Activated T-cell treated with anti-CD3 and anti-CD28 coated beads, Interleukin-2, amount 50 U/mL, for 48 hours (primary cell): ENCODE data around the gene MACROD2.
"Not testable (repeated sequence)": the region's sequence is repeated elsewhere in the genome, so short reads cannot be mapped to it uniquely, and the experiment has no call there.

Experiments
- DNase-seq, 2 experiments: peaks; one replicate each; pipeline ENCODE4 v3.0.0-alpha.2; 2020

Gene MACROD2

DNA sequence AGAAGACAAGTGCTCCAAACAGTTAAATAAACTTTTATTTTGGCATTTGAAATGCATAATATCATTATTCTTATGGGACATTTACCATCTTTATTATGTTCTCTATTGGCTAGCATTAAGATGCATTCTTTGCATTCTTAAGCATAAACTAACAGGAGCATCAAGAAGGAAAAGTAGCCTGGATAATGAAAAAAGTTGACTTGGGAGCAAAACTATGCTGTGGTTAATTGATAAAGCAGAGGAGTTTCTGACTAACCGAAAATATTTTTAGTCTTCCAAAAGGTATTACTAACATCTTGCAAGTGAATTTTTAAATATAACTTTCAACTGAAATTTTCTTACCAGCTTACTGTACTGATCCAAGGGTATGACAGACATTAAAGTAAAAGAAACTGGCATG, 201.8 kb downstream of the MACROD2 start:
- DNase-seq: no peak

DNA sequence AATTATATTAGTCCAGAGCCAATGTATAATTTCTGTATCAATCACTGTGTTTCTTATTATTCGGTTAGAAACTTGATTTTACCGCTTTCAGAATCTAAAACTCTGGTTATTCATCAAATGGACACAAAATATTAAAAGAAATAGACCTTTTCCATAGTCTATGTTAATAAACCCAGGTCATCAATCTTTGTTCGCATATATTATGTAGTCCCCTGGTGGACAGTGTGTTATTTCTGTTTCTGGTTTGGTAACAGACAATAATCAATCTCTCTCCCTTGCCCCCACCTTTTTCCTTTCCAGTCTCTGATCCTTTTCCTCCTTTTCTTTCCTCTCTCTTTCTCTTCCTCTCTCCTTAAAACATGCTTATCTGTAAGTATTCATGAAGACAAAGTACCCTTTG, 203.1 kb downstream of the MACROD2 start:
- no peak for DNase-seq

DNA sequence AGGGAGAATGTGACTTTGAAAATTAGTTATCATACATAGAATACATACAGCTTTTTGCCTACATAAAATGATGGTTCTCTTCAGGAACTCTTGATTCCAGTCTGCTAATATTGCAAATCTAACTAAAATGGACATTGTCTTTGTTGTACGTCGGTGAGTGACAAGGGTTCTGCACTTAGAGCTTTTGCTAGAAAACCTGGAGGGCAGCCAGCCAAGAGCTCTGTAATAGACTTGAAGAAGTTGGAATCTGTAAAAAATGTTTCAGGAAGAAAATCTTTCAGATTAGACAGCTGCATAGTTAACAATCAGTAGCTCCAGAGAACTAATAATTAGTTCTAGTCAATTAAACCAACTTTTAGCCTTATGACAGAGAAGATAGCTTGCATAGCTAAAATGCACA, 203.8 kb downstream of the MACROD2 start:
- DNase-seq: no peak

DNA sequence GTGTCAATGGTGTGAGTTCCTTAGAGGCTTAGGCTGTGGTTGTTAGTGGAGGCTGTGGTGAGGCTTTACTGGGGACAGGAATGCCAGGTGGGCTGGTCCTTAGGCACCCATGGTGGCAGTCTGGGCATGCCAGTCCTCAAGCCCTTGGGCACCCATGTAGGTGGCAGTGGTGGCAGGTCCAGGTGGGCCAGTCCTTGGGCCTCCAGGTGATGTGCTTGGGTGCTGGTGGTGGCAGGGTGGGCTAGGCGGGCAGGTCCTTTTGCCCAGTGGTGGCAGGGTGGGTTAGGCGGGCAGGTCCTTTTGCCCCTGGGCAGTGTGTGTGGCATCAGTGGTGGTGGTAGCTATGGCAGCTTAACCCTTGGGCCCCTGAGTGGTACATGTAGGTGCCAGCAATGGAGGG, 208.3 kb downstream of the MACROD2 start:
- no peak for DNase-seq

DNA sequence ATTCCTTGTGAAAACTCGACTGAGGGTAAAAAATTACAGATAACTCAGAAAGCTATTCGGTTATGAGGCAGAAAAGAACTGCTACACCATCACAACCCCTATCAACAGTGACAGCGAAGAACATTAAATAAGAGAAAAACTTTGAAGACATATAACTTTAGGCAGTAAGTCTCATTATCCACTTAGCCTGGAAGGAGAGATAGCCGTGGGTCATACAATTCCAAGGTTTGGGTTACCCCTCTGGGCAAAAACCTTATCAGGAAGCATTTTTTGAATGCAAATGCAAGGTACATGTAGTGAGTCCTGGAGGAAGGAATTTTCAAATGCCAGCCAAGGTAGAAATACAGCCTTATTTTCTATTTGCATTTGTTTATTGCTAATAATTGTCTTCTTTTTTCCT, 212.3 kb downstream of the MACROD2 start:
- DNase-seq: no peak

DNA sequence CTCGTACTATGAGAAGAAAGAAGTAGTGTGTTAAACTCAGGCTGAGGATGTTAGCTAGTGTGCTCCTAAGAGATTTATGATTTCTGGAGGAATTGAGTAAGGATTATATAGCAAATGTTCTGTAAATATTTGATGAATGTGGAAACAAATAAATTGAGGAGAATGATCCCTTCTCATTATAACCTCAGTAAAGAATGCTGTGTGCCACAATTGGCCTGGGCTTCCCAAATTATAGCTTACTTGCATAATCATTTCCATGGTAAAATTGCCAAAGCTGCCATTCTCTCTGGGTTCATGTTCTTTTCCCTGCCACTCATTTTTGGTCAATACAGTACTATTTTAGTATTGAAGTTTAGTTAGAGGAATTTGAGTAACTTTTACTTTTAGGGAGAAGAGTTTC, 213.6 kb downstream of the MACROD2 start:
- DNase-seq: no peak

DNA sequence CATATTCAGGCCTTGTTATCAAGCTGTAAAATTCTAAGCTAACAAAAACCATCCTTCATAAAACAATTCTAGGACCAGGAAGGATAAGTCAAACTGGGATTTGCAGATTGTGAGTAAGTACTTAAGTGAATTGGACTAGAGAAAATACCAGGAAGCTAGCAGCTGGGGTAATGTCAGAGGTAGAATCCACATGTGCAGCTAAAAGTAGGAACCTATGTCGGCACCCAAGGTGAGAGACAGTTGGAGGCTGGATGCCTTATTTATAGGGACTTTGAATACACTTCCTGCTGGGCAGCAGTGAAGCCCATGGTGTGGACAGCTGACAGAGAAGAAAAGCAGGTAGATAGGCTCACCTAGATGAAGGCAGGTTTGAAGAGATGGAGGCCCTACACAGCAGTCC, 214.8 kb downstream of the MACROD2 start:
- DNase-seq: no peak

DNA sequence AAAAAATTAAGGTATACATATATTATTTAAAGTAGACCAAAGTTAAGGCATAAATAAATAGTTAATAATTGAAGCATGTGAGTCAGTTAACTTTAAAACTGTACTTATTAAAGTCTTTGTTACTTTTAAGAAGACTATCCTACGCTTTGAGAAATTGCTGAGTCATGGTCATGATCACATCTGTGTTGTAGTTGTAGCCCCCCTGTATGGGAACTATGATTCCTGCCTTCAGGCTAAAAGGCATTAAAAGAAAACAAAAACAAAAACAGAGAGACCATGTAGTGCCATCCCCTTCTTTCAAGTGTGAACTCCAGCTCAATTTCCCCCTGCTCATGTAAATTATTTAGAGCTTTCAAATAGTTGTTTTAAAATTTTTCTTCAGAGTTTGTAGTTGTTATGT, 218.7 kb downstream of the MACROD2 start:
- DNase-seq: no peak

DNA sequence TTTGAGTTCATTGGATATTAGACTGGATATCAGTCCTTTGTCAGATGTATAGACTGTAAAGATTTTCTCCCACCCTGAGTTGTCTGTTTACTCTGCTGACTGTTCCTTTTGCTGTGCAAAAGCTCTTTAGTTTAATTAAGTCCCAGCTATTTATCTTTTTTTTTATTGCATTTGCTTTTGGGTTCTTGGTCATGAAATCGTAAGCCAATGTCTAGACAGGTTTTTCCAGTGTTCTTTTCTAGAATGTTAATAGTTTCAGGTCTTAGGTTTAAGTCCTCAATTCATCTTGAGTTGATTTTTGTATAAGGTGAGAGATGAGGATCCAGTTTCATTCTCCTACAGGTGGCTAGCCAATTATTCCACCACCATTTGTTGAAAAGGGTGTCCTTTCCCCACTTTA, 220.6 kb downstream of the MACROD2 start:
- DNase-seq: not testable (repeated sequence)

DNA sequence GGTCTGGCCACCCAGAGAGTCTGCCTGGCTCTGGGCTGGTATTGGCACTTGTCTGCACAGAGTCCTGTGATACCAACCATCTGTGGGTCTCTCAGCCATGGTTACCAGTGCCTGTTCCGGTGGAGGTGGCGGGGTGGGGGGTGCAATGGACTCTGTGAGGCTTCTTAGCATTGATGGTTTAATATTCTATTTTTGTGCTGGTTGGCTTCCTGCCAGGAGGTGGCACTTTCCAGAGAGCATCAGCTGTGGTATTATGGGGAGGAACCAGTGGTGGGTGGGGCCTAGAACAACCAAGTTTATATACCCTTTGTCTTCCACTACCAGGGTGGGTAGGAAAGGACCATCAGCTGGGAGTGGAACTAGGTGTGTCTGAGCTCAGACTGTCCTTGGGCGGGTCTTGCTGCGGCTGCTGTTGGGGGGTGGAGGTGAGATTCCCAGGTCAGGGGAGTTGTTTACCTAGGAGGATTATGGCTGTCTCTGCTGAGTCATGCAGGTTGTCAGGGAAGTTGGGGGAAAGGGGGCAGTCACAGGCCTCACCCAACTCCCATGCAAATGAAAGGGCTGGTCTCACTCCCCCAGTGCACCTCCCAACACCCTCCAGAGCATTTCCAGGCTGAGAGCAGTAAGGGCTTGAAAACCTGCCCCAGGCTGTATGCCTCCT, 224.6 kb downstream of the MACROD2 start:
- DNase-seq: no peak

DNA sequence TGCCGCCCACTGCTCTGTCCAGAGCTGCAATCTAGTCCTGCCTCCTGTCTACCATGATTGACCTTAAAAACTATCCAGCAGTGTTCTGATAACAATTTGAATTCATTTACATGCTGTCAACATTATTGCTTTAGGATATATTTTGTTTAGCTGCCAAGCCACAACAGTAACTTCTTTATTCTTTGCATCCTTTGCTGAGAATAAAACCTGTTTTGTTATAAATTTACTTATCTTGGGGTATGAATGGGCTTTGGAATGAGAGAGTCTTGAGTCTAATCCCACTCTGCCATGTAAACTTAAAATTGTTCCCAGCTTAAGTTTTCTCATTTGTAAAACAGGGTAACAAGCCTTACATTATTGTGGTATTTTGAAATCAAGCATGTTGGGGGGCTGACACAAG, 225.7 kb downstream of the MACROD2 start:
- no peak for DNase-seq

DNA sequence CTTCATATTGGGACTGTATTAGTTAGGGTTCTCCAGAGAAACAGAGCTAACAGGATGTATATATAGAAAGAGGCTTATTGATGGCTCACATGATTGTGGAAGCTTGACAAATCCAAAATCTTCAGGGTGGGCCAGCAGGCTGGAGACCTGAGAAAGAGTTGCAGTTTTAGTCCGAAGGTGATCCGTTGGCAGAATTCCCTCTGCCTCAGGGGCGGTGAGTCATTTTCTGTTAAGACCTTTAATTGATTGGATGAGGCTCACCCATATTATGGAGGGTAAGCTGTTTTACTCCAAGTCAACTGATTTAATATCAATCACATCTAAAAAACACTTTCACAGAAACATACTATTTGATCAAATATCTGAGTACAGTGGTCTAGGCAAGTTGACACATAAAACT, 228.5 kb downstream of the MACROD2 start:
- no peak for DNase-seq

DNA sequence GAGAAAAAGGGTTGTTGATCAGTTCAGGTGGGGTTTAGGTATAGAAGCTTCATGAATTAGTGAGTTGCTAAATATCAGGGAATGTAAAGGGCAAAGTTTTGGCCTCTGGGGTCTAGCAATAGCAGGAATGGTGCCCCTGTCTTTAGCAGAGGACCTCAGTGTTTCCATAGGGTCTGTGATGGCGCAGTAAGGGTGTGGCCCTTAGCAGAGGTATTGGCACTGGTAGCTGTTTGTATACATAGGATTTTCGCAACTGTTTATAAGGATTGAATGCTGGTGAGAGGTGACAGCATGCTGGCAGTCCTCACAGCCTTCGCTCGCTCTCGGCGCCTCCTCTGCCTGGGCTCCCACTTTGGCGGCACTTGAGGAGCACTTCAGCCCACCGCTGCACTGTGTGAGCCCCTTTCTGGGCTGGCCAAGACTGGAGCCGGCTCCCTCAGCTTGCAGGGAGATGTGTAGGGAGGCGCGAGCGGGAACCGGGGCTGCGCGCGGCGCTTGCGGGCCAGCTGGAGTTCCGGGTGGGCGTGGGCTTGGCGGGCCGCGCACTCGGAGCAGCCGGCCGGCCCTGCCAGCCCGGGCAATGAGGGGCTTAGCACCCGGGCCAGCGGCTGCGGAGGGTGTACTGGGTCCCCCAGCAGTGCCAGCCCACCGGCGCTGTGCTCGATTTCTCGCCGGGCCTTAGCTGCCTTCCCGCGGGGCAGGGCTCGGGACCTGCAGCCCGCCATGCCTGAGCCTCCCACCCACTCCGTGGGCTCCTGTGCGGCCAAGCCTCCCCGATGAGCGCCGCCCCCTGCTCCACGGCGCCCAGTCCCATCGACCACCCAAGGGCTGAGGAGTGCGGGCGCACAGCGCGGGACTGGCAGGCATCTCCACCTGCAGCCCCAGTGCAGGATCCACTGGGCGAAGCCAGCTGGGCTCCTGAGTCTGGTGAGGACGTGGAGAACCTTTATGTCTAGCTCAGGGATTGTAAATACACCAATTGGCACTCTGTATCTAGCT, 231.0 kb downstream of the MACROD2 start:
- not testable (repeated sequence) for DNase-seq

DNA sequence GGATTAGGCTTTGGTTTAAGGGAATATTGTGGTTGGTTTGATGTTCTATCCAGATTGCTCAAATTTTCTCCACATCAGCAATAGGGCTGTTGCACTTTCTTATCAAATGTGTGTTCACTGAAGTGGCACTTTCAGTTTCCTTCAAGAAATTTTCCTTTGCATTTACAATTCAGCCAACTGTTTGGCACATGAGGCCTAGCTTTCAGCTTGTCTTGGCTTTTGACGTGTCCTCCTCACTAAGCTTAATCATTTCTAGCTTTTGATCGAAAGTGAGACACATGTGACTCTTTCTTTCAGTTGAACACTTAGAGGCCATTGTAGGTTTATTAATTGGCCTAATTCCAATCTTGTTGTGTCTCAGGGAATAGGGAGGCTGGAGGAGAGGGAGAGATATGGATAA, 237.3 kb downstream of the MACROD2 start:
- no peak for DNase-seq

DNA sequence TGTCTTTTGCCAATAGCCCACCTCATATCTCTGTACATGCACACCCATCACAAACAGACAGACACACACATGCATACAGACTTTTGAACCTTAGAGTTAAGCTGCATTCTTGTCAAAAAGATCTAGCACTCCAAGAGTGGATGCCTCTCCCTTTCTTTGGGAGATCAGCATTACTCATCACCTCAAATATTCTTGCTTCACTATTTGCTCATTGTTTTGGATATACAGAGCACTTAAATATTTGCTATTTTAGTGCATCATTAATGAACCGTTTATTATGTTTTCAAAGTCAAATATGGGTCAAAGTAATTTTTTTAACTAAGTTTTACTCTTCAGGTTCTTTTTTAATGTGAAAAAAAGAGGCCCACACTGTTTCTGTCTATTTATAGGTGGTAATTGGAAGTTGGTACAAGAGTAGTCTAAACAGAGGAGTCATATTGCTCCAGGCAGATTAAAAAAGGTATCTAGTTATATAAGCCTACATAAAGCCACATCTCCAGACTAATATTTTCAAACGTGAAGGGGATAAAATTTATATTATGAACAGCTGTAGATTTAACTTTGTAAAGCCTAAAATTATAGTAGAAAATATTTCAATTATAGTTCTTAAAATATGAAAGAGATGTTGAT, 239.5 kb downstream of the MACROD2 start:
- no peak for DNase-seq

DNA sequence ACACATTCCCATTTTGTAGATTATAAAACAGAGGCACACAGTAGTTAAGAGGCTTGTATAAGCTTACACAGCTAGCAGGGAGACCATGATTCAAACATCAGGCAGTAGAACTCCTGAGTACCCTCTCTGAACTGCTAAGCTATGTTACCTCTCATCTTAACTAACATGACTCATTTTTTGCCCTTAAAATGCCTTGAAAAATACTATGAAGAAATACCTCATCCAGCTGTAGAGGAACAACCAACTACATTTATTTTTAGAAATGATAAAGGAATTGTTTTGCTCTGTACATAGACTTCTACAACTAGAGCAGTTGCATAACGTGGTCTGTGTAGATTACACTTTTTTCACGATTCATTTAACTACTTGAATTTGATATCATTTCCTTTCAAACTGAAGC, 240.0 kb downstream of the MACROD2 start:
- DNase-seq: no peak

DNA sequence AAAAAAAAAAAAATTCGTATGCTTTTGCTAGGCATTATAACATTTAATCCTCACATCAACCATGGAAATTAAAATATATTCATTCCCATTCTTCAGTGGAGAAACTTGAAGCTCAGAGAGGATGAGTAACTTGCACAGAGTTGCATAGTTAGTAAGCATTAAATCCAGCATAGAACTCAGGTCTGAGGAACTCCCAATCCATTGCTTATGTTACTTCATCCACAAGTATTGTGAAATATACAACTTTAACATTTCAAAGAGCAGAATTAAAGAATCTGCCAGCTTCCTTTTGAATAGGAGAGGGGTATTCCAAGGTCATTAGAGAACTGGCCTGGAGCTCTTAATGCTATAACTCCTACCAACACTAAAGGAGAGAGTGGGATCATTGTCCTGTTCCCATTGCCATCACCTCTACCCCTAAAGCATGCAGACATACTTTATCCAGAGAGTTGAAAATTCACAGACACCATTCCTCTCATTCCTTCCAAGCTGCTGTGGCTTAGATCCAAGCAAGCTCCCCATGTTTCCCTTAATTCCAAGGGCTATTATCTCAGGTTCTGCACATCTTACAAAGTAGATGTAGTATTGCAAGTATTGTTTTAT, 250.2 kb downstream of the MACROD2 start:
- no peak for DNase-seq

DNA sequence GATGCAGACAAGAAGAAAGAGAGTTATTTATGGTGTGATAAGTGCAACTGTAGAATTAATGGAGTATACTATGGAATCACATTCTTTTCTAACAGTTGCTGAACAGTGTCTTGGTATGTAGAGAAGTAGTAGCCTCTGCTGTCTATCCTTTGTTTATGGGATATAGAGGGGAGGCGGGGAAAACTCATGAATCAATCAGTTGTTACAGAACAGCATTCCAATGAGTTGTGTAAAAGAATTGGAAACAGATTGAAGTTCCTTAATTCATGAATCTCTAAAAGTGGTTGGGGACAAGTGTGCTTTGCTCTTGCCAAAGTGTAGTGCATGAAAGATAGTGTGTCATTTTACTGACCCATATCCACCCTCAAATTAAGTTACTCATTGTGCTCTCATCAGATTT, 264.4 kb downstream of the MACROD2 start:
- DNase-seq: no peak

DNA sequence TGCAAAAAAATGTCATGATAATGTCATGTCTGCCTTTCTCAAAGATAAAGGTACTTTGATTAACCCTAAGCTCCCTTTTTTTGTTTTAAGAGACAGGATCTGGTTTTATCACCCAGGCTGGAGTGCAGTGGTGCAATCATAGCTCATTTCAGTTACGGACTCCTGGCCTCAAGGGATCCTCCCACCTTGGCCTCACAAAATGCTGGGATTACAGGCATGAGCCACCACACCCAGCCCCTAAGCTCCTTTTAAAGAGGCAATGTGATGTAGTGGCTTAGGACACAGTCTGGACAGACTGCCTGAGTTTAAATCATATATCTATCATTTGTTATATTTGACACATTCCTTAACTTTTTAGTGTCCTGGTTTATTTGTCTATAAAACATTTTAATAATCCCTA, 265.1 kb downstream of the MACROD2 start:
- DNase-seq: no peak

DNA sequence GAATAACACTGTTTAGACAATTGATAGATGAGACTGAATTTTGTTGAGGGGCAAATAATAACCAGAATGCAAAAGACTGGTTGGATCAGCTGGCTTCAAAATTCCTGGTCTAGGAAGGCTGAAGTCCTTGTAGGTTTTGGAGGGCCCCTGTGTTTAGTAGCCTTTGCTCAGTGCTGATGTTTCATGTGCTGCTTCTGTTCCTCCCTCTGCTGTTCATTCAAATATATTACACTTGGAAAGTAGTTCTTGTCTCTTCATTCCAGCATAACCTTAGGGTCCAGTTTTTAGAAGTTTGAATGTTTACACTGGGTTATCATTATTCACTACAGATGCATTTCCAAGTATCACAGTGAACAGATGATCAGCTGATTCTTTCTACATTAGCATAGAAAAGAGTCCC, 269.6 kb downstream of the MACROD2 start:
- no peak for DNase-seq

DNA sequence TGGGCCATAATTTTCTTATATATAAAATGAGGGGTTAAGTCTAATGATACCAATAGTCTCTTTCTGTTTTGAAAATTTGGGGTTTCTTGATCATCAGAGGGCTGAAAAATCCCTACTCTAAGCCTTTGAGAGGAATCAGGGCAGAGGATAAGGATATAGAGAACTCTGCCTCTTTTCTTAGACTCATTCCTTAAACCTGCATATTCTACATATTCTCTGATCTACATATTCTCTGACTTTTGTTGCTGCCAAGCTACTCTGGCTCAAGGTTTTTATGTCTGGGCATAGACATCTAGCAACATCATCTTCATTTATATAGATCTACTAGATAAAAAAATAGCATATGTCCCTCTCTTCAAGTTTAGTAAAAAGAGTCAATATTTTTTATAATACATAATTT, 270.9 kb downstream of the MACROD2 start:
- no peak for DNase-seq

DNA sequence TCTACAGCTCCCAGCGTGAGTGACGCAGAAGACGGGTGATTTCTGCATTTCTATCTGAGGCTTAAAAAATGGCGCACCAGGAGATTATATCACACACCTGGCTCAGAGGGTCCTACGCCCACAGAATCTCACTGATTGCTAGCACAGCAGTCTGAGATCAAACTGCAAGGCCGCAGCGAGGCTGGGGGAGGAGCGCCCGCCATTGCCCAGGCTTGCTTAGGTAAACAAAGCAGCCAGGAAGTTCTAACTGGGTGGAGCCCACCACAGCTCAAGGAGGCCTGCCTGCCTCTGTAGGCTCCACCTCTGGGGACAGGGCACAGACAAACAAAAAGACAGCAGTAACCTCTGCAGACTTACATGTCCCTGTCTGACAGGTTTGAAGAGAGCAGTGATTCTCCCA, 275.4 kb downstream of the MACROD2 start:
- not testable (repeated sequence) for DNase-seq

DNA sequence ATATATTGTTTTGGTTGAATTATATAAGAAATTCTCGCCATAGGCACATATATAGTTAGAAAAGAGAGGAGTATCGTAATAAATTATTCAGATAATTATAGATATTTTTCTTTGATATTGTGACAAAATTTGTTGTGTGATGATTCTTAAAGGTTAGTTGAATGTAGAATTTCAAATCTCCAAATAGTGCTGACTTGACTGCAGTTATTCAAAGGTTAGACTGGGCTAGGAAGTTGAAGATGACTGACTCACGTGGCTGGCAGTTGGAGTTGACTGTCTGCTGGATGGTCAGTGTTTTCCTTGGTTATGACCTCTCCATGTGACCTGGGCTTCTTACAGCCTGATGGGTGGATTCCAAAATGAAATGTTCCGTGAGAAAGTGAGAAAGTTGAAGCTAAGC, 286.8 kb downstream of the MACROD2 start:
- no peak for DNase-seq
